Glomerular endothelial cell (primary cell): ENCODE results near the gene TOGARAM1. TPM values are rescaled to one million over a fixed set of nuclear protein-coding genes. Genes with fewer than 3 reads are reported as not detected.
"Not testable (repeated sequence)": the region's sequence is repeated elsewhere in the genome, so short reads cannot be mapped to it uniquely, and the experiment has no call there.

Source experiments
- DNase-seq: peaks from one replicate; pipeline ENCODE4 v3.0.0-alpha.2; 2011; ENCODE audit warnings: low read depth, low spot score; ENCODE audit errors: extremely low read depth
- total RNA-seq: library from RNA; depleted of rRNA; stranded (reverse); fragments of >200 nt; gene quantifications from 2 replicates; pipeline ENCODE4 v1.2.3, GENCODE V29; 2015

Gene TOGARAM1
- total RNA-seq, 1 donor from 2014 or later, result 28.3 TPM

DNA sequence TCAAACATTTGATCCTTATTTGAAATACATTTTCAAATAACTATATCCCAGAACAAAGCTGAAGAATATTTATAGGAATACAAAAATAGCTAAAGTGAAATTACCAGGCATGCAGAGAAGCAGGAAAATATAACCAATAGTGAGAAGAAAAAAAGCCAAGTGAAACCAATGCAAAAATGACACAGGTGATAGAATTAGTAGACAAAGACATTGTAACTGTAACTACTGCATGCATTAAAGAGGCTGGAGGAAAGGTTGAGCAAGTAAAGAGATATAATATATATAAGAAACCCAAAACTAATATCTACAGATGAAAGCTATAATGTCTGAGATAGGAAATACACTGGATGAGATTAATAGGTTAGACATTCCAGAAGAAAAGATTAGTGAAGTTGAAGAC, 72.7 kb downstream of the TOGARAM1 start:
- DNase-seq, result no peak

DNA sequence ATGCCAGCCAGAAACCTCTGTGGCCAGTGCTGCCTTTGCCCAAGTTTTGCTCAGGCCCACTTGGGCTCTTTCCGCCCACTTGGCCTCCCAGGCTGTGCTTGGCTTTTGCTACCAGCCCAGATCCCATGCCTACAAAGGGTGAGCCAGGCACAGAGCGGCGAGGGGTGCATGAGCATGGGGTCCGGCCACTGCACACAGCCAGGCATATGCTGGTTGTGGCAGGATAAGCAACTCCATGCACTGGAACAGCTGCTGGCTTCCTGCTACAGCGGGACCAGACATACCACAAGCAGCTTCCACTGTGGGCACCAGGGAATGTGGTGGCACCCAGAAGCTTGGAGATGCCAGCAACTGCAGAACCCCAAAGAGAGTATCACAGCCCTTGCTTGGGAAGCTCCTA, 76.3 kb downstream of the TOGARAM1 start:
- no peak for DNase-seq

DNA sequence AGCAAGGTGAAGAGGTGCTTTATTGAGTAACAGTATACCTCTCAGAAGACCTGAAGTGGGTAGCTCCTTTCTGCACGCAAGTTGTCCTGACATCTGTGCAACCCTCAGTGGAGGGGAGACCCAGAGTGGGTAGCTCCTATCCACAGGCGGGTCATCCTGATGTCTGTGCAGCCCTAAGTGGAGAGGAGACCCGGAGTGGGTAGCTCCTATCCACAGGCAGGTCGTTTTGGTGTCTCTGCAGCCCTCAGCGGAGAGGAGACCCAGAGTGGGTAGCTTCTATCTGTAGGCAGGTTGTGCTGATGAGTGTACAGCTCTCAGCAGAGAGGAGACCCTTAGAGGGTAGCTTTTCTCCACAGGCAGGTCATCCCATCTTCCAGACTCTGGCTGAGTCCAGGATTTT, 76.9 kb downstream of the TOGARAM1 start:
- no peak for DNase-seq

DNA sequence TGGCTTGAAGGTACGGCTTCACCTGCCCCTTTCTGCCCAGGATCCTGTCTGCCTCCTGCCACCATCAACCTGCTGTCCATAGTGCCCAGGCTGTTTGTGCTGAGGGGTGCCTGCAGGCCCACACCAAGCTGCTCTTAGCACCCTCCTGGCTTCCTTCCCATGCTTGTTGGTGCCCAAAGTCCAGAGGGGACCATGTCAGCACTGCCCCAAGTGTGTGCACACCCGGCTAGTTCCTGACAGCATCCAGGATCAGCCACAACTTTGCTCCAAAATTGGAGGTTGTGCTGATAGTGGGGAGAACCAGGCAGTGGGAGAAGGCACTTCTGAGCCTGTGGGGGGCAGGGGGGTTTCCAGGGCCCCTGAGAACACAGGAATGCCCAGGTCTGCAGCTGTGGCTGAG, 77.4 kb downstream of the TOGARAM1 start:
- no peak for DNase-seq

DNA sequence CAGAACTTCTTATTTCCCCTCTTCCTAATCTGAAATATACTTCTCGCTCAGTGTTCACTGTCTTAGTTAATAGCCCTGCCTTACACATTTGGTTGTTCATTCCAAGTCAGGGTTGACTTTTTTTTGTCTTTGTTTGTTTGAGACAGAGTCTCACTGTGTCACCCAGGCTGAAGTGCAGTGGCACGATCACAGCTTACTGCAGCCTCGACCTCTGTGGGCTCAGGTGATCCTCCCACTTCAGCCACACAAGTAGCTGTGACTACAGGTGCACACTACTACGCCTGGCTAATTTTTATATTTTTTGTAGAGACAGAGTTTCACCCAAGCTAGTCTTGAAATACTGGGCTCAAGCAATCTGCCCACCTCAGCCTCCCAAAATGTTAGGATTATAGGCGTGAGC, 79.7 kb downstream of the TOGARAM1 start:
- DNase-seq, result no peak

DNA sequence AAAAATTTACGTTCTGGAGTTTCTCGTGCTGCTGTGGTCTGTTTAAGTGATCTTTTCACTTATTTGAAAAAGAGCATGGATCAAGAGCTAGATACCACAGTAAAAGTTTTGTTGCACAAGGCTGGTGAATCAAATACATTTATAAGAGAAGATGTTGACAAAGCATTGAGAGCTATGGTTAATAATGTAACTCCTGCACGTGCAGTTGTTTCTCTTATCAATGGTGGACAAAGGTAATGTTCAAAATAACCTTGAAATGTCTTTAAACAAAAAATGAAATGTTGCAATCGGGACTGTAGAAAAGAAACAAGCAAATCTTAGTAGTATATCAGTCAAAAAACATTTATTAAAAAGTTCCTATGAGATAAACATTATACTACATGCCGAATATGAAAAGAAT, 82.6 kb downstream of the TOGARAM1 start:
- no peak for DNase-seq

DNA sequence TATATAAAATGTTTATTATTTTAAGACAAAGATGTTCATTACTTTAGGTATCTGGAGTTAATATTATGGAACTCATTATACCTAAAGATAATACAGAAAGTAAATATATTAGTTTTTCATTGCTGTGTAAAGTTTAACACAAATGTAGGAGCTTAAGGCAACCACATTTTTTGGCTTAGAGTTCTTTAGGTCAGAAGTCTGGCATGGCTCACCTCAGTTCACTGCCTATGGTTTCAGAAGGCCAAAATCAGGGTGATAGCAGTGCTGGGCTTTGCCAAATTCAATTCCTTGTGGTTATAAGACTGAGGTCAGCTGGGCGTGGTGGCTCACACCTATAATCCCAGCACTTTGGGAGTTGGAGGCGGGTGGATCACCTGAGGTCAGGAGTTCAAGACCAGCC, 86.4 kb downstream of the TOGARAM1 start:
- no peak for DNase-seq

DNA sequence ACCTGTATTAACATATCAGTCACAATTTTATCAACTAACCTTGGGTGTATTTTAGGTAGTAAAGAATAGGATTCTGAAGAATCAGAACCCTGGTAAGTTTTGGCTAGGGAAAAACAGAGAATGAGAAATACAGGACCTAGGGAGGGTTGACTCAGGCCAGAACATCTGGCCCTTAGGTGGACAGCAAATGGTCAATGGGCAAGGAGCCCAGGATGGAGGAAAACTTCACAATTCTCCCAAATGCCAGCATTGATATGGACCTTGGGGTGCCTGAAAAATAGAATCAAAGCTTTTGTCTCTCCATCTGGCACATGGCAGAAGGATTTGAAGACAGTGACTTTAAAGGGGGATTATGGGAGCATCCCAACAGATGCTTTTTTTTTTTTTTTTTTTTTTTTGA, 89.2 kb downstream of the TOGARAM1 start:
- no peak for DNase-seq

DNA sequence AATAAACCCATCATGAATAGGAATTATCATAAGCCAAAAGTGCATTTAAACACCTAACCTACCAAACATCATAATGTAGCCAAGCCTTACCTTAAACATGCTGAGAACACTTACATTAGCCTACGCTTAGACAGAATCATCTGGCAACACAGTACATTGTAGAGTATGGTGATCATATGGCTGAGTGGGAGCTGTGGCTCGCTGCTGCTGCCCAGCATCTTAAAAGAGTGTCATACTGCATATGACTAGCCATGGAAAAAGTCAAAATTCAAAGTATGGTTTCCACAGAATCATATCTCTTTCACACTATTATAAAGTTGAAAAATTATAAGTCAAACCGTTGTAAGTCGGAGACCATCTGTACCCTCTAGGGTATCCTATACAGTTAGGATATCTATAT, 89.9 kb downstream of the TOGARAM1 start:
- DNase-seq, result no peak

DNA sequence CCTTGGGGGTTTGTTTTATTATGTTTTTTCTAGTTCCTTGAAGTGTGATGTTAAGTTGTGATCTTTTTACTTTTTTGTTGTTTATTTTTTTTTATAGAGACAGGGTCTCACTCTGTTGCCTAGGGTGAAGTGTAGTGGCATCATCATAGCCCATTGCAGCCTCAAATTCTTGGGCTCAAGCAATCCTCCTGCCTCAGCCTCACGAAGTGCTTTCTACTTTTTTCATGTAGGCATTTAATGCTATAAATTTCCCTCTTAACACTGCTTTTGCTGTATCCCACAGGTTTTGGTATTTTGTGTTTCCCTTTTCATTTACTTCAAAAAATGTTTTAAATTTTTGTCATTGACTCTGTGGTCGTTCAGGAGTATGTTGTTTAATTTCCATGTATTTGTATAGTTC, 95.4 kb downstream of the TOGARAM1 start:
- DNase-seq, result no peak

DNA sequence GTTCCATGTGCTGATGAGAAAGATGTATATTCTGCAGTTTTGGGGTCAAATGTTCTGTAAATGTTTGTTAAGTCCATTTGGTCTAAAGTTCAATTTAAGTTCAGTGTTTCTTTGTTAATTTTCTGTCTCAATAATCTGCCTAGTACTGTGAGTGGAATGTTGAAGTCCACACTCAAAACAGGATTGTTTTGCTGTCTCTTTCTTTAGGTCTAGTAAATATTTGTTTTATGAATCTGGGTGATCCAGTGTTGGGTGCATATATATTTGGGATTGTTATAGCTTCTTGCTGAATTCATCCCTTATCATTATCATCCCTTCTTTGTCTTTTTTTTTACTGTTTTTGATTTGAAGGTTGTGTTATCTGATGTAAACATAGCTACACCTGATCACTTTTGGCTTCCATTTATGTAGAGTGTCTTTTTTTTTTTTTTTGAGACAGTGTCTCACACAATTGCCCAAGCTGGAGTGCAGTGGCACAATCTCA, 95.9 kb downstream of the TOGARAM1 start:
- DNase-seq, result no peak

DNA sequence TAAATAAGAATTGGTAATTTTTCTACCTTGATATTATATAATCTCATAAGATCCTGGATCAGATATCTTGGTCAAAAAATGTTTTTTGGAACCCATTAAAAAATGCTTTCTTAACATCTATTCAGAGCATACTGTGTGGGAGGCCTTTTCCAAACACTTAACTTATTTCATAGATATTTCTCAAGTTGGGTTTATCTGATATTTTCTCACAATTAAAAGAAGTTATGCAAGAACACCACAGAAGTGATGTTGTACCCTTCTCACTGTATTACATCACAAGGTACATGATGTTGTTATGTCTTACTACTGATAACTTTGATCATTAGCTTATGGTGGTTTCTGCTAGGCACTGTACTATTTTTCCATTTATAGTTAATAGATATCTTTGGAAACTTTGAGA, 98.6 kb downstream of the TOGARAM1 start:
- no peak for DNase-seq

DNA sequence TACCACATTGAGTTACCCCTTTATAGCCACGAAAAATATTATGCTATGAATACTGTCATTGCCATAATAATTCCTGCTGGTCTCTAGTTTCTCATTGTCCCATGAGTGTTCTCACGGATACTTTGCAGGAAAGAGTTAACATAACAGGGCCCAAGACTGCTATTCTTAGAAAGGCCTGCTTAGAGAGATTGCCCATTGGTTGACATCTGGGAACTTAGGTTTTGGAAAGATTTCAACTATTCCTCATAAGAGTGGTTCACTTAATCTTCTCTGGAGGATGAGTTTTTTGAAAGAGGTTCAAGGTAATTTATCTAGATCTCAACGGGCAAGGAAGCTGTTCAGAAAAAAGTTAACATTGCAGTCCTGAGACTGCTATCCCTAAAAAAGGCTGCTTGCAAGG, 103.5 kb downstream of the TOGARAM1 start:
- DNase-seq, result no peak

DNA sequence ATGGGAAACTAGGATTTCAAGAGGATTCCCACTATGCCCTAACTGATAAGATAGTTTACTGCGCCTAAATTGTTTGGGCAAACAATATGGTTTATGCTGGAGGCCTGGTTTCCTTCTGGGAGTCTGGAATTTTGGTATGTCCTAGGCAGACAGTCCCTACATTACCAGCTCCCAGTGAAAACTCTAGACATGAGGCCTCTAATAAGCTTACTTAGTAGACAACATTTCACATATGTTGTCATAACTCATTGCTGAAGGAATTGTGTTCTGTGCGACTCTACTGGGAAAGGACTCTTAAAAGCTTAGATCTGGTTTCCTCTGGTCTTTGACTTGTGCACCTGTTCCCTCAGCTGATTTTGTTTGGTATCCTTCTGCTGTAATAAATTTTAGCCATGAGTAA, 104.0 kb downstream of the TOGARAM1 start:
- DNase-seq, result no peak

DNA sequence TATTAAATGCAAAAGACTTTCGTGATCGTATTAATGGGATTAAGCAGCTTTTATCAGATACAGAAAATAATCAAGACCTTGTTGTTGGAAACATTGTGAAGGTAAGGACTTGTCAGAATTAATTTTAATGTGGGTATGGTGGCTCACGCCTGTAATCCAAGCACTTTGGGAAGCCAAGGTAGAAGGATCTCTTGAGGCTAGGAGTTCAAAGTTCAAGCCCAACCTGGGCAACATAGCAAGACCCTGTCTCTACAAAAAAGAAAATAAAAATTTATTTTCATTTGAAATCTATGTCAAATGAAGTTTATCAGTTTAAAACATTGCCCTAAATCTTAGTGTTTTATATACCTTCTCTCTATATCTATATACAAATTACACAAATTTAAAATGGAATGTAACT, 104.7 kb downstream of the TOGARAM1 start:
- DNase-seq, result no peak

DNA sequence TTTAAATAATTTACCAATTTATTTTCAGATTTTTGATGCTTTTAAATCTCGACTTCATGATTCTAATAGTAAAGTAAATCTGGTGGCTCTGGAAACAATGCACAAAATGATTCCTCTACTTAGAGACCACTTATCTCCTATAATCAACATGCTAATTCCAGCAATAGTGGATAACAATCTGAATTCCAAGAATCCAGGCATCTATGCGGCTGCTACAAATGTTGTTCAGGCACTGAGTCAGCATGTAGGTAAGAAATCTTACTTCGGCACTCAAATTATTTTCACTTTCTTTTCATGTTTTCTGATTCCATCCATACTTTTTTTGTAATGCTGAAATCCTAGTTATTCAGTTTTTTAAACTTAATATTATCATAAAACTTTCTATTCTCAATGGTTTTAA, 106.4 kb downstream of the TOGARAM1 start:
- no peak for DNase-seq

DNA sequence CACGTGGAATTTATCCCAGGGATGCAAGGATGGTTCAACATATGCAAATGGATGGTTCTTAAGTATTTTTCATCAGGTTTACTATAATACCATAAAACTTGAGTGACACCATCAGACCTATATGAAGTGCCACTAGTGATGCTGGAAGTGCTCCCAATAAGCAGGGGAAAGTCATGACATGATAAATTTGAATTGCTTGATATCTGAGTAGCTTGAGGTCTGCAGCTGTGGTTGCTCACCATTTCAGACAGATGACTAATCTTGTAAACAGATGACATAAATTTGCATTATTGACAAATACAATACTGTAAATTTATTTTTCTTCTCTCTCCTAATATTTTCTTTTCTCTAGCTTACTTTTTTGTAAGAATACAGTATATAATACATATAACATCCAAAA, 108.2 kb downstream of the TOGARAM1 start:
- DNase-seq, result no peak

DNA sequence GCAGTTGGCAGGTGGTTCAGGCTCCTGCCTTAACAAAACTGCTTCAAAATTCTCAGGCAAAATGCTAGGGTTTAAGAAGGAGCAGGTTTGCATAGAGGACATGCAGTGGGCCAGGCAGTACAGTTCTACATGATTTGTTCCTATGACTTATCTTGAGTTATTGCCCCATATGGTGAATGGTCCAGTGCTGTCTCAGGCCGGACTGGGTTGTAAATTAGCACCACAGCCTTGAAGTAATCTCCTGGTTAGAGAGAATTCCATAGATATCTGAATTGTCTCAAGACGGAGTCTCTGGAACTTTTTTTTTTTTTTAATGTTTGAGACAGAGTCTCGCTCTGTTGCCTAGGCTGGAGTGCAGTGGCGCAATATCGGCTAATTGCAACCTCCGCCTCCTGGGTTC, 110.1 kb downstream of the TOGARAM1 start:
- DNase-seq, result no peak

DNA sequence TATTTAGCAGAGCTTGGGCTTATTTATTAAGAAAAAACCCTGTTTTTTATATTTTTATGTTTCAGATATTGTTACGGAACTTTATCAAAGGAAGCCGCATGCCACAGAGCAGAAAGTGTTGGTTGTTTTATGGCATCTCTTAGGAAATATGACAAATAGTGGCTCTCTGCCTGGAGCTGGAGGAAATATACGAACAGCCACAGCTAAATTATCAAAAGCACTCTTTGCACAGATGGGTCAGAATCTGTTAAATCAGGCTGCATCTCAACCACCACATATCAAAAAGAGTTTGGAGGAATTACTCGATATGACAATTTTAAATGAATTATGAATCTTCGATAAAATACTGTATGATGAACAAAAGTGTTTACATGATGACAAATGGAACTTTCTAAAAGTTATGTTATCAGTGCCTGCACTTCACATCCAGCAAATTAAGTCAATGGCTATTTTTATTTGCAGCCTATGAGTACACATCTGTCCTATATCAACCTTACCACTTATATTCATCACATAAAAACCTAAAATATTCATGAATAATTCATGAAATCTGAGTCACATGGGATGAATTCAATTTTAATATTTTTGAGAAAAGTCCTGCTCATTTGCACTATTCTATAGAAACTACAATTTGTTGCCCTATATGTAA, 111.4 kb downstream of the TOGARAM1 start:
- no peak for DNase-seq

DNA sequence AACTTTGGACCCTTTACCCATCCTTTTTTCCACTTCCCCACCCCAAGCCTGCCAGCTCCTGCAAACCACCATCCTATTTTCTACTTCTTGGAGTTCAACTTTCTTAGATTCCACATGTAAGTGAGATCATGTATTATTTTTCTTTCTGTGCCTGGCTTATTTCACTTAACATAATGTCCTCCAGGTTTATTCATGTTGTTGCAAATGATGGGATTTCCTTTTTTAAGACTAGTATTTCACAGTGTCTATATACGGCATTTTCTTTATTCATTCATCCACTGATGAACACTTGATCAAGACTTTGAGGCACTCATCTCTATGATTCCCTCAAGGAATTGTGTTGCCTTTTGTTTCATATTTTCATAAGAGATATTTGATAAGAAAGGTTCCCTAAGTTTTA, 116.3 kb downstream of the TOGARAM1 start:
- no peak for DNase-seq

DNA sequence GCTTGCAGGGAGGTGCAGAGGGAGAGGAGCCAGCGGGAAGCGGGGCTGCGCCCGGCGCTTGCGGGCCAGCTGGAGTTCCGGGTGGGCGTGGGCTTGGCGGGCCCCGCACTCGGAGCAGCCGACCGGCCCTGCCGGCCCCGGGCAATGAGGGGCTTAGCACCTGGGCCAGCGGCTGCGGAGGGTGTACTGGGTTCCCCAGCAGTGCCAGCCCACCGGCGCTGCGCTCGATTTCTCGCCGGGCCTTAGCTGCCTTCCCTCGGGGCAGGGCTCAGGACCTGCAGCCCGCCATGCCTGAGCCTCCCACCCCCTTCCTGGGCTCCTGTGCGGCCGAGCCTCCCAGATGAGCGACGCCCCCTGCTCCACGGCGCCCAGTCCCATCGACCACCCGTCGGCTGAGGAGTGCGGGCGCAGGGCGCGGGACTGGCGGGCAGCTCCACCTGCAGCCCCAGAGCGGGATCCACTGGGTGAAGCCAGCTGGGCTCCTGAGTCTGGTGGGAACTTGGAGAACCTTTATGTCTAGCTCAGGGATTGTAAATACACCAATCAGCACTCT, 118.5 kb downstream of the TOGARAM1 start:
- DNase-seq, result not testable (repeated sequence)

DNA sequence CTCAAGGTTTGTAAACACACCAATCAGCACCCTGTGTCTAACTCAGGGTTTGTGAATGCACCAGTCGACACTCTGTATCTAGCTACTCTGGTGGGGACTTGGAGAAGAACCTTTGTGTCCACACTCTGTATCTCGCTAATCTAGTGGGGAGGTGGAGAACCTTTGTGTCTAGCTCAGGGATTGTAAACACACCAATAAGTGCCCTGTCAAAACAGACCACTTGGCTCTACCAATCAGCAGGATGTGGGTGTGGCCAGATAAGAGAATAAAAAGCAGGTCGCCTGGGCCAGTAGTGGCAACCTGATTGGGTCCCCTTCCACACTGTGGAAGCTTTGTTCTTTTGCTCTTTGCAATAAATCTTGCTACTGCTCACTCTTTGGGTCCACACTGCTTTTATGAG, 119.1 kb downstream of the TOGARAM1 start:
- DNase-seq, result not testable (repeated sequence)

DNA sequence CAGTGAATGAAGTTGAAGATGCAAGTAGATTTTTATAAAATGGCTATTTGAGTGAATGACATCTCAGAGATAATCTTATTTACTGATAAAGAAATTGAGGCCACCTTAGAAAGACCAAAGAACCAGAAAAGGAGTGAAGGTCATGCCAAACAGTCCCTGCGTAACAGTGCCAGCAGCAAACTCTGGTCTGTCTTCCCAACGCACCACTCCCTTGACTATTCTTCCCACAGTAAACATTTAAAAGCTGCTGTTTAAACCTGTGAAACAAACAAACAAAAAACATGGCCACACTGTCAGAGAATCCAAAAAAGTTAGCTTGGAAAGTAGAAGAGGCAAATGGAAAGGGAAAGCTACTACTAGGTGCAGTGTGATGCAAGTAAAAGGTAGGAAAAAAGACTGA, 120.4 kb downstream of the TOGARAM1 start:
- no peak for DNase-seq
